Sigmoid colon (tissue), 4 donors: ENCODE measurements around the gene POLR1A.

Experiments
- EP300 ChIP-seq, 4 donors: sonication (generic); formaldehyde crosslinking; IDR thresholded peaks; one replicate each; pipeline ENCODE4 v1.6.1; 2017; ENCODE audit warnings: antibody characterized with exemption in 4 of 4
- POLR2A ChIP-seq, 2 donors: fragments of 450-650 bp; IDR thresholded peaks; one replicate each; pipeline ENCODE4 v1.6.1; 2016; ENCODE audit warnings: antibody characterized with exemption in 2 of 2, mild to moderate bottlenecking in 2 of 2, moderate library complexity in 2 of 2
- POLR2AphosphoS5 ChIP-seq, 4 donors: sonication (generic); formaldehyde crosslinking; IDR thresholded peaks; one replicate each; pipeline ENCODE4 v1.6.1; 2017; ENCODE audit warnings: antibody characterized with exemption in 4 of 4
- TF ChIP-seq, protein P1 (sequence below), 4 experiments: fragments of 450-650 bp in 3 of 4; fragments of 200-600 bp in 1 of 4; IDR thresholded peaks; one replicate each; pipeline ENCODE4 v1.5.1; 2016 to 2019; ENCODE audit warnings: antibody characterized with exemption in 4 of 4, mild to moderate bottlenecking in 3 of 4, moderate library complexity in 2 of 4

GRCh38 chr2:86065512-86065911, 40.2 kb downstream of the POLR1A start:
- no peak for TF ChIP-seq POLR2A (IDR thresholded peaks at IDR 0.05)
- no peak for TF ChIP-seq EP300 (IDR thresholded peaks at IDR 0.05)
- TF ChIP-seq, protein P1, sequence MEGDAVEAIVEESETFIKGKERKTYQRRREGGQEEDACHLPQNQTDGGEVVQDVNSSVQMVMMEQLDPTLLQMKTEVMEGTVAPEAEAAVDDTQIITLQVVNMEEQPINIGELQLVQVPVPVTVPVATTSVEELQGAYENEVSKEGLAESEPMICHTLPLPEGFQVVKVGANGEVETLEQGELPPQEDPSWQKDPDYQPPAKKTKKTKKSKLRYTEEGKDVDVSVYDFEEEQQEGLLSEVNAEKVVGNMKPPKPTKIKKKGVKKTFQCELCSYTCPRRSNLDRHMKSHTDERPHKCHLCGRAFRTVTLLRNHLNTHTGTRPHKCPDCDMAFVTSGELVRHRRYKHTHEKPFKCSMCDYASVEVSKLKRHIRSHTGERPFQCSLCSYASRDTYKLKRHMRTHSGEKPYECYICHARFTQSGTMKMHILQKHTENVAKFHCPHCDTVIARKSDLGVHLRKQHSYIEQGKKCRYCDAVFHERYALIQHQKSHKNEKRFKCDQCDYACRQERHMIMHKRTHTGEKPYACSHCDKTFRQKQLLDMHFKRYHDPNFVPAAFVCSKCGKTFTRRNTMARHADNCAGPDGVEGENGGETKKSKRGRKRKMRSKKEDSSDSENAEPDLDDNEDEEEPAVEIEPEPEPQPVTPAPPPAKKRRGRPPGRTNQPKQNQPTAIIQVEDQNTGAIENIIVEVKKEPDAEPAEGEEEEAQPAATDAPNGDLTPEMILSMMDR (IDR thresholded peaks at IDR 0.05) = no peak
- TF ChIP-seq POLR2AphosphoS5 (IDR thresholded peaks at IDR 0.05) = peak in 2 of 4 donors; percentile 37 to 41
